Activated CD4-positive, alpha-beta memory T cell treated with anti-CD3 and anti-CD28 coated beads, Interleukin-2, amount 10 ng/mL, durations not matched to agents 7 days and 5 days (primary cell): ENCODE data around the gene PCDHGB7. TPM values are rescaled to one million over a fixed set of nuclear protein-coding genes. Genes with fewer than 3 reads are reported as not detected.

Experiments used
- CTCF ChIA-PET: fragments of 350-600 bp; sonication (Branson Sonifier 250); formaldehyde crosslinking; loops from one replicate; lab custom pipeline; 2021; ENCODE audit warnings: antibody characterized with exemption, inconsistent platforms; lab: Charles Lee
- POLR2A ChIA-PET: fragments of 350-600 bp; sonication (Branson Sonifier 250); formaldehyde crosslinking; loops from one replicate; lab custom pipeline; 2021; ENCODE audit warnings: antibody characterized with exemption; lab: Charles Lee
- DNase-seq: peaks from one replicate; pipeline ENCODE4 v3.0.0-alpha.2; 2020
- H3K27ac Mint-ChIP-seq: one replicate; pipeline ENCODE4 v1.8.0; 2021; ENCODE audit warnings: mild to moderate bottlenecking, mixed read lengths
- H3K27me3 Mint-ChIP-seq: one replicate; pipeline ENCODE4 v1.8.0; 2021; ENCODE audit warnings: mixed read lengths
- H3K36me3 Mint-ChIP-seq: one replicate; pipeline ENCODE4 v1.8.0; 2021; ENCODE audit warnings: low read depth, mixed read lengths
- H3K4me1 Mint-ChIP-seq: one replicate; pipeline ENCODE4 v1.8.0; 2021; ENCODE audit warnings: mixed read lengths
- H3K4me3 Mint-ChIP-seq: one replicate; pipeline ENCODE4 v1.8.0; 2021; ENCODE audit warnings: mild to moderate bottlenecking, mixed read lengths
- H3K9me3 Mint-ChIP-seq: one replicate; pipeline ENCODE4 v1.8.0; 2021; ENCODE audit warnings: mixed read lengths
- total RNA-seq, 2 experiments: library from RNA; stranded (reverse); gene quantifications; one replicate each; pipeline ENCODE4 v1.2.3, GENCODE V29; 2021

PCDHGB7 gene
- total RNA-seq, 2 experiments from 2014 or later, result 0.08 TPM; not detected in 1

- ChIA-PET POLR2A (no interaction called here), CTCF (no interaction called here)
- no peaks in the 10 kb centered on the region for H3K36me3 Mint-ChIP-seq
- no peak overlapping the region for H3K27ac Mint-ChIP-seq
- H3K9me3 Mint-ChIP-seq, result peaks cover 2% of the 10 kb centered on the region
- H3K27me3 Mint-ChIP-seq, result peaks cover 8% of the 10 kb centered on the region
- no peak overlapping the region for H3K4me3 Mint-ChIP-seq
- H3K4me1 Mint-ChIP-seq, result no peaks in the 10 kb centered on the region
- DNase-seq, result no peak
These were observed 24.2 kb downstream of the PCDHGB7 start for GRCh38 chr5:141441571-141442170.

- POLR2A ChIA-PET, result no interaction called here
- Mint-ChIP-seq H3K4me1 (no peaks in the 10 kb centered on the region), H3K27ac (no peak overlapping the region), H3K27me3 (peaks cover 2% of the 10 kb centered on the region), H3K9me3 (no peaks in the 10 kb centered on the region), H3K4me3 (no peak overlapping the region), H3K36me3 (no peaks in the 10 kb centered on the region)
- CTCF ChIA-PET, result interaction anchor here (0.7 kb wide), 1 partner anchor 219 kb away, joined by 3 read pairs; no protein-coding TSS in a partner anchor
- DNase-seq, result no peak
These were observed 47.9 kb downstream of the PCDHGB7 start for GRCh38 chr5:141465351-141465750.

Other genes starting within 250 kb of the PCDHGB7 start
- gene PCDHB7, start 245.0 kb upstream of the PCDHGB7 start, total RNA-seq, result not detected
- gene PCDHB8, start 239.9 kb upstream of the PCDHGB7 start, total RNA-seq, result not detected
- gene PCDHB16, start 235.3 kb upstream of the PCDHGB7 start, total RNA-seq, result not detected
- gene PCDHB9, start 230.5 kb upstream of the PCDHGB7 start, total RNA-seq, result not detected
- gene PCDHB10, start 225.3 kb upstream of the PCDHGB7 start, total RNA-seq, result not detected
- not detected for gene PCDHB11, start 218.1 kb upstream of the PCDHGB7 start, total RNA-seq
- gene PCDHB12, start 209.0 kb upstream of the PCDHGB7 start, total RNA-seq, result not detected
- gene PCDHB13, start 203.8 kb upstream of the PCDHGB7 start, total RNA-seq, result not detected
- not detected for gene PCDHB14, start 194.3 kb upstream of the PCDHGB7 start, total RNA-seq
- not detected for gene PCDHB15, start 172.3 kb upstream of the PCDHGB7 start, total RNA-seq
- gene SLC25A2, start 113.6 kb upstream of the PCDHGB7 start, total RNA-seq, result under 1 TPM; 0.38 to 0.50 TPM
- 10 to 100 TPM; 74.3 to 75.1 TPM for gene TAF7, start 96.9 kb upstream of the PCDHGB7 start, total RNA-seq
- gene PCDHGA1, start 87.2 kb upstream of the PCDHGB7 start, total RNA-seq, result under 1 TPM in 1 of 2 experiments, not detected in 1; 0.05 TPM
- under 1 TPM in 1 of 2 experiments, not detected in 1; 0.05 TPM for gene PCDHGA2, start 78.9 kb upstream of the PCDHGB7 start, total RNA-seq
- gene PCDHGA3, start 73.8 kb upstream of the PCDHGB7 start, total RNA-seq, result not detected
- under 1 TPM in 1 of 2 experiments, not detected in 1; 0.13 TPM for gene PCDHGB1, start 67.6 kb upstream of the PCDHGB7 start, total RNA-seq
- under 1 TPM; 0.08 to 0.10 TPM for gene PCDHGA4, start 62.7 kb upstream of the PCDHGB7 start, total RNA-seq
- under 1 TPM; 0.18 to 0.23 TPM for gene PCDHGB2, start 57.7 kb upstream of the PCDHGB7 start, total RNA-seq
- not detected for gene PCDHGA5, start 53.5 kb upstream of the PCDHGB7 start, total RNA-seq
- gene PCDHGB3, start 47.4 kb upstream of the PCDHGB7 start, total RNA-seq, result under 1 TPM; 0.10 to 0.25 TPM
- under 1 TPM; 0.10 TPM for gene PCDHGA6, start 43.8 kb upstream of the PCDHGB7 start, total RNA-seq
- under 1 TPM in 1 of 2 experiments, not detected in 1; 0.08 TPM for gene PCDHGA7, start 34.9 kb upstream of the PCDHGB7 start, total RNA-seq
- gene PCDHGB4, start 30.0 kb upstream of the PCDHGB7 start, total RNA-seq, result not detected
- gene PCDHGA8, start 25.0 kb upstream of the PCDHGB7 start, total RNA-seq, result not detected
- gene PCDHGB5, start 19.7 kb upstream of the PCDHGB7 start, total RNA-seq, result not detected
- gene PCDHGA9, start 14.9 kb upstream of the PCDHGB7 start, total RNA-seq, result not detected
- gene PCDHGB6, start 9.7 kb upstream of the PCDHGB7 start, total RNA-seq, result not detected
- gene PCDHGA10, start 4.7 kb upstream of the PCDHGB7 start, total RNA-seq, result under 1 TPM in 1 of 2 experiments, not detected in 1; 0.05 TPM
- gene PCDHGA11, start 3.4 kb downstream of the PCDHGB7 start, total RNA-seq, result not detected
- not detected for gene PCDHGA12, start 12.8 kb downstream of the PCDHGB7 start, total RNA-seq
- gene PCDHGC3, start 58.3 kb downstream of the PCDHGB7 start, total RNA-seq, result not detected
- gene PCDHGC4, start 67.4 kb downstream of the PCDHGB7 start, total RNA-seq, result not detected
- gene PCDHGC5, start 71.4 kb downstream of the PCDHGB7 start, total RNA-seq, result not detected
- 100 to 1,000 TPM; 317 to 323 TPM for gene DIAPH1, start 201.3 kb downstream of the PCDHGB7 start, total RNA-seq
- 10 to 100 TPM; 72.0 to 77.9 TPM for gene HDAC3, start 219.2 kb downstream of the PCDHGB7 start, total RNA-seq
- 10 to 100 TPM; 18.8 to 19.4 TPM for gene RELL2, start 219.3 kb downstream of the PCDHGB7 start, total RNA-seq
- gene FCHSD1, start 233.7 kb downstream of the PCDHGB7 start, total RNA-seq, result 10 to 100 TPM; 69.8 to 71.8 TPM